Spleen (tissue), 11 donors: ENCODE data around the gene ACSM2A. TPM values are rescaled to one million over a fixed set of nuclear protein-coding genes. Genes with fewer than 3 reads are reported as not detected.

ENCODE experiments used
- DNase-seq: peaks from one replicate; pipeline ENCODE4 v3.0.0-alpha.2; 2020
- H3K27ac ChIP-seq, 8 donors: fragments of 200-600 bp; sonication (generic) in 7 of 8; 1 replicate in 4 of 8; 2 replicates in 4 of 8; pipeline versions ENCODE4 v1.5.0 to v1.8.0; 2016 to 2021; ENCODE audit warnings: inconsistent platforms in 4 of 8, mild to moderate bottlenecking in 4 of 8, moderate library complexity in 1 of 8
- H3K27me3 ChIP-seq, 7 donors: fragments of 200-600 bp; sonication (generic) in 6 of 7; replicated peaks in 1 of 7; 1 replicate in 4 of 7; 2 replicates in 3 of 7; pipeline versions ENCODE4 v1.5.0 to v1.8.0; 2016 to 2021; ENCODE audit warnings: inconsistent platforms in 3 of 7, mild to moderate bottlenecking in 1 of 7
- H3K36me3 ChIP-seq, 6 donors: fragments of 200-600 bp; sonication (generic) in 5 of 6; 1 replicate in 4 of 6; 2 replicates in 2 of 6; pipeline versions ENCODE4 v1.5.0 to v1.8.0; 2016 to 2021; ENCODE audit warnings: inconsistent platforms in 2 of 6
- H3K4me1 ChIP-seq, 6 donors: fragments of 200-600 bp; sonication (generic) in 5 of 6; 1 replicate in 3 of 6; 2 replicates in 3 of 6; pipeline versions ENCODE4 v1.5.0 to v1.8.0; 2016 to 2021; ENCODE audit warnings: inconsistent platforms in 3 of 6
- H3K4me3 ChIP-seq, 8 donors: fragments of 200-600 bp; sonication (generic) in 7 of 8; 1 replicate in 4 of 8; 2 replicates in 4 of 8; pipeline versions ENCODE4 v1.5.0 to v1.8.0; 2016 to 2021; ENCODE audit warnings: inconsistent platforms in 4 of 8, mild to moderate bottlenecking in 4 of 8, moderate library complexity in 2 of 8
- H3K9me3 ChIP-seq, 8 donors: fragments of 200-600 bp; sonication (generic) in 7 of 8; 1 replicate in 4 of 8; 2 replicates in 4 of 8; pipeline versions ENCODE4 v1.5.0 to v1.8.0; 2016 to 2021; ENCODE audit warnings: inconsistent platforms in 4 of 8
- POLR2A ChIP-seq, 3 donors: fragments of 450-650 bp; IDR thresholded peaks; one replicate each; pipeline ENCODE4 v1.5.1; 2017; ENCODE audit warnings: antibody characterized with exemption in 3 of 3, mild to moderate bottlenecking in 1 of 3
- POLR2AphosphoS5 ChIP-seq, 3 donors: sonication (generic); formaldehyde crosslinking; IDR thresholded peaks; one replicate each; pipeline ENCODE4 v1.5.1; 2017; ENCODE audit warnings: antibody characterized with exemption in 3 of 3
- WGBS, 5 donors: extraction: QIAGEN DNeasy Blood & Tissue Kit in 3 of 5; methylation state at CpG; one replicate each; pipeline versions ENCODE4 v1.1.5 to v1.1.7; 2013 to 2018; 5-methylcytosine and 5-hydroxymethylcytosine counted together
- intact Hi-C: fragments of 100-400 bp; cut with DNase I; formaldehyde crosslinking; loops from one replicate; pipeline ENCODE4 v1.15.0; 2023; ENCODE audit warnings: low total_unique reads
- polyA plus RNA-seq, 3 donors: library from polyadenylated mRNA; stranded (reverse); fragments of 200-250 nt; gene quantifications; one replicate each; pipeline ENCODE4 v1.2.1, GENCODE V29; 2013
- total RNA-seq, 7 donors: library from RNA; depleted of rRNA in 3 of 7; stranded (reverse); fragments of >200 nt in 3 of 7; fragmentation: NEBNext Ultra II Directional in 4 of 7; extraction: Animal tissue kit (Norgen Biotek cat#: 25700) in 4 of 7; gene quantifications; one replicate each; pipeline versions ENCODE4 v1.1.0 to v1.2.1, GENCODE V29; 2016 to 2021
- TF ChIP-seq, protein P1 (sequence below), 11 experiments: fragments of 200-600 bp in 7 of 11; fragments of 450-650 bp in 4 of 11; sonication (generic) in 4 of 11; IDR thresholded peaks in 8 of 11; conservative IDR thresholded peaks in 3 of 11; 1 replicate in 7 of 11; 2 replicates in 4 of 11; pipeline versions ENCODE4 v1.4.0 to v1.8.0; 2016 to 2021; ENCODE audit warnings: antibody characterized with exemption in 11 of 11, inconsistent platforms in 4 of 11, mild to moderate bottlenecking in 1 of 11
- donor health status: healthy with polysubstance abuse.
- donor health status: DM: no; HTN: no; CAD: no; lungs with moderate emphysema.
- donor health status: DM: no; HTN: no; CAD: no.
- donor health status: Bipolar disorder and iron deficiency.
- donor health status: healthy.
- donor health status: DM: no; HTN: no; CAD: no.
- donor health status: DM: yes; HTN: yes; CAD: no.

Gene ACSM2A
- total and polyA plus RNA-seq, 10 donors, result 0.43 TPM; not detected in 9

GRCh38 chr16:20507280-20507679, 56.0 kb downstream of the ACSM2A start:
- peak overlapping the region in 1 of 8 donors; percentile 6 for H3K4me3 ChIP-seq
- DNase-seq, result no peak
- WGBS, 5 donors, result 38 to 81% (median 75%) methylated on average over 2 of the region's 2 CpGs
- H3K27me3 ChIP-seq, result no peaks in the 10 kb centered on the region
- TF ChIP-seq, protein P1, sequence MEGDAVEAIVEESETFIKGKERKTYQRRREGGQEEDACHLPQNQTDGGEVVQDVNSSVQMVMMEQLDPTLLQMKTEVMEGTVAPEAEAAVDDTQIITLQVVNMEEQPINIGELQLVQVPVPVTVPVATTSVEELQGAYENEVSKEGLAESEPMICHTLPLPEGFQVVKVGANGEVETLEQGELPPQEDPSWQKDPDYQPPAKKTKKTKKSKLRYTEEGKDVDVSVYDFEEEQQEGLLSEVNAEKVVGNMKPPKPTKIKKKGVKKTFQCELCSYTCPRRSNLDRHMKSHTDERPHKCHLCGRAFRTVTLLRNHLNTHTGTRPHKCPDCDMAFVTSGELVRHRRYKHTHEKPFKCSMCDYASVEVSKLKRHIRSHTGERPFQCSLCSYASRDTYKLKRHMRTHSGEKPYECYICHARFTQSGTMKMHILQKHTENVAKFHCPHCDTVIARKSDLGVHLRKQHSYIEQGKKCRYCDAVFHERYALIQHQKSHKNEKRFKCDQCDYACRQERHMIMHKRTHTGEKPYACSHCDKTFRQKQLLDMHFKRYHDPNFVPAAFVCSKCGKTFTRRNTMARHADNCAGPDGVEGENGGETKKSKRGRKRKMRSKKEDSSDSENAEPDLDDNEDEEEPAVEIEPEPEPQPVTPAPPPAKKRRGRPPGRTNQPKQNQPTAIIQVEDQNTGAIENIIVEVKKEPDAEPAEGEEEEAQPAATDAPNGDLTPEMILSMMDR (IDR thresholded peaks at IDR 0.05 in 8 of 11, conservative IDR thresholded peaks at IDR 0.05 in 3 of 11), result no peak
- TF ChIP-seq POLR2A (IDR thresholded peaks at IDR 0.05), result no peak
- no peak for TF ChIP-seq POLR2AphosphoS5 (IDR thresholded peaks at IDR 0.05)
- H3K27ac ChIP-seq, result no peak overlapping the region
- no peaks in the 10 kb centered on the region for H3K4me1 ChIP-seq
- intact Hi-C loops, result no loop called here
- no peaks in the 10 kb centered on the region for H3K36me3 ChIP-seq
- peaks cover 4 to 36% (median 24%) of the 10 kb centered on the region in 8 donors for H3K9me3 ChIP-seq

GRCh38 chr16:20510323-20510722, 59.0 kb downstream of the ACSM2A start:
- WGBS, 5 donors, result 55 to 76% (median 69%) methylated on average over 1 of the region's 1 CpG
- DNase-seq, result no peak

DNA sequence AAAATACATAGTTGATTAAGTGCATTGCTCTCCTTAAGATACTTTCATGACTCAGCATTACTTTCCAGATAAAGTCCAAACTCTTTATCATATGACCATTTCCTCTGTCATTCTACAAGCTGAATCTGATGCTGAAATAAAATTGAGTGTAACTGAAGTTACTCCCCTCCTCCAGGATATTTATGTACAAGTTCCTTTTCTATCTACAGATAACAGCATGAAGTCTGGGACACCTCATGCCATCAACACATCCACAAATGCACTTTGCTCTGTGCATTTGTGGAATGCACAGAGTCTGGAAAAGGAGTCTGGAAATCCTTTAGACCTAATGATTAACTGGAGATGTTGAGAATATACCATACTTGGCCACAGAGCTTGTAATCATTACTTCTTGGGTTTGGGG, 64.4 kb downstream of the ACSM2A start:
- intact Hi-C loops, result no loop called here

More at GRCh38 chr16:20510323-20510722, 59.0 kb downstream of the ACSM2A start:
- no peaks in the 10 kb centered on the region for H3K4me1 ChIP-seq
- intact Hi-C loops, result no loop called here
- H3K36me3 ChIP-seq, result no peaks in the 10 kb centered on the region
- H3K4me3 ChIP-seq, result no peak overlapping the region
- H3K9me3 ChIP-seq, result peaks cover 4 to 33% (median 24%) of the 10 kb centered on the region in 8 donors
- TF ChIP-seq, protein P1 (IDR thresholded peaks at IDR 0.05 in 8 of 11, conservative IDR thresholded peaks at IDR 0.05 in 3 of 11), result no peak
- TF ChIP-seq POLR2A (IDR thresholded peaks at IDR 0.05), result no peak
- TF ChIP-seq POLR2AphosphoS5 (IDR thresholded peaks at IDR 0.05), result no peak
- H3K27me3 ChIP-seq, result no peaks in the 10 kb centered on the region
- no peak overlapping the region for H3K27ac ChIP-seq

DNA sequence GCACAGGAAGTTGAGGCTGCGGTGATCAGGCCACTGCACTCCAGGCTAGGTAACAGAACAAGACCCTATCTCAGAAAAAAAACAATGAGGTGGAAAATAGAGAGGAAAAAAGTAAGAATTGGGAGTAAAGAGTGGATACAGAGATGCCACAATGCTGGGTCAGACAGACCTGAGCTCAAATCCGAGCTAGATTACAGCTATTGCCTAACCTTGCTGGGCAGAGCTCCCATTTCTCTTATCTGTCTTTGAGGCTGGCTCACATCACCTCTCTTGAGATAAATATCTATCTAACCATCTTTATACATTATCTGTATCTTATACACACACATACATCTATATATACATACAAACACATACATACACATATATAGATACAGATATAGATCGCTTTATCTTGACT, 65.8 kb downstream of the ACSM2A start:
- WGBS, 5 donors, result 59 to 81% (median 70%) methylated on average over 3 of the region's 3 CpGs
- no peak overlapping the region for H3K27ac ChIP-seq
- no peaks in the 10 kb centered on the region for H3K4me1 ChIP-seq
- no peaks in the 10 kb centered on the region for H3K36me3 ChIP-seq
- H3K27me3 ChIP-seq, result peaks cover 0 to 5% (median 0%) of the 10 kb centered on the region in 7 donors
- H3K9me3 ChIP-seq, result peaks cover 0 to 7% (median 0%) of the 10 kb centered on the region in 8 donors
- DNase-seq, result no peak
- H3K4me3 ChIP-seq, result no peak overlapping the region
- TF ChIP-seq POLR2AphosphoS5 (IDR thresholded peaks at IDR 0.05) (no peak), POLR2A (IDR thresholded peaks at IDR 0.05) (no peak)
- TF ChIP-seq, protein P1 (IDR thresholded peaks at IDR 0.05 in 8 of 11, conservative IDR thresholded peaks at IDR 0.05 in 3 of 11), result no peak
- intact Hi-C loops, result no loop called here

More for the DNA sequence above, 64.4 kb downstream of the ACSM2A start:
- Histone ChIP-seq H3K9me3 (peaks cover 0 to 7% (median 0%) of the 10 kb centered on the region in 8 donors), H3K36me3 (no peaks in the 10 kb centered on the region), H3K4me3 (no peak overlapping the region), H3K4me1 (no peaks in the 10 kb centered on the region), H3K27me3 (peaks cover 0 to 5% (median 0%) of the 10 kb centered on the region in 7 donors), H3K27ac (no peak overlapping the region)
- DNase-seq, result no peak
- no peak for TF ChIP-seq POLR2AphosphoS5 (IDR thresholded peaks at IDR 0.05)
- TF ChIP-seq, protein P1 (IDR thresholded peaks at IDR 0.05 in 8 of 11, conservative IDR thresholded peaks at IDR 0.05 in 3 of 11), result no peak
- TF ChIP-seq POLR2A (IDR thresholded peaks at IDR 0.05), result no peak
